ENCODE data around the gene ASPA. TPM values are rescaled to one million over a fixed set of nuclear protein-coding genes. Genes with fewer than 3 reads are reported as not detected.

Gene ASPA
- total and polyA plus RNA-seq, 2 donors (not counting 1 experiment from before 2014, with no cell fraction given) = 1.3 to 5.4 TPM

DNA sequence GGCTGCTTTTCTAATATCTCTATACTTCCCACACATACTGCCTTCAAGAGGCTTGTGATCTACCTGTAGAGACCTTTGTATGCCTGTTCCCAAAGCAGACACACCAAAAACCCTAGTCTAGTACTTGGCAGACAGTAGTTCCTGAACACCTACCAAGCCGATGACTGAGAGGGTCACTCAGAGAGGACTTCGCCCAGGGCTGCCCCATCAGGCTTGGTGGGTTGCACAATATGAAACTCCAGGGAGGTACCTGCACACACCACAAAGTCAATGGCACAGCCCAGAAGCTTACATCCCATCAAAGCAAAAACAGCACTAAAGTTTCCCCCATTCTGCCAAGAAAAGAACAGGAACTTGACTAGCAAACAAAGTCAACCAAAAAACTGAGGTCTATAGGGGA, 30.3 kb downstream of the ASPA start:
- Histone ChIP-seq H3K4me3 (replicated peaks in 1 of 4; ENCODE audit: control extremely low read depth in 1 of 4, insufficient read depth in 1 of 4, low read depth in 3 of 4, low read length in 4 of 4) (no peak overlapping the region), H4K20me1 (ENCODE audit: control insufficient read depth, extremely low read depth, insufficient read depth, low read length) (no peaks in the 10 kb centered on the region), H3K27me3 (ENCODE audit: control insufficient read depth, insufficient read depth, low read length) (no peaks in the 10 kb centered on the region), H3K27ac (ENCODE audit: insufficient read depth, low read length) (no peak overlapping the region), H3K9me3 (ENCODE audit: control insufficient read depth, insufficient read depth, low read depth, low read length) (no peaks in the 10 kb centered on the region), H3K9ac (ENCODE audit: insufficient read depth, low read length) (no peak overlapping the region), H2AFZ (ENCODE audit: low read length) (no peak overlapping the region), H3K4me1 (ENCODE audit: control insufficient read depth, extremely low read depth, insufficient read depth, low read length) (no peaks in the 10 kb centered on the region), H3K36me3 (ENCODE audit: control insufficient read depth, insufficient read depth, low read length) (no peaks in the 10 kb centered on the region), H3K79me2 (ENCODE audit: control insufficient read depth, insufficient read depth, low read length) (no peaks in the 10 kb centered on the region), H3K4me2 (ENCODE audit: extremely low read depth, insufficient read depth, low read length) (no peak overlapping the region)
- no peak for TF ChIP-seq CTCF (conservative IDR thresholded peaks at IDR 0.05 in 1 of 2, IDR thresholded peaks at IDR 0.05 in 1 of 2; ENCODE audit: low read depth in 1 of 2, low read length in 2 of 2)
- TF ChIP-seq EZH2 (IDR thresholded peaks at IDR 0.05; ENCODE audit: low read length, missing control alignments) = no peak
- no peak for DNase-seq (ENCODE audit: low read depth in 2 of 2)

- peak in 1 of 2 donors; percentile 5 for DNase-seq (ENCODE audit: low read depth in 2 of 2)
- Histone ChIP-seq H3K9ac (ENCODE audit: insufficient read depth, low read length) (no peak overlapping the region), H3K79me2 (ENCODE audit: control insufficient read depth, insufficient read depth, low read length) (no peaks in the 10 kb centered on the region), H4K20me1 (ENCODE audit: control insufficient read depth, extremely low read depth, insufficient read depth, low read length) (no peaks in the 10 kb centered on the region), H2AFZ (ENCODE audit: low read length) (no peak overlapping the region), H3K27ac (ENCODE audit: insufficient read depth, low read length) (no peak overlapping the region), H3K27me3 (ENCODE audit: control insufficient read depth, insufficient read depth, low read length) (no peaks in the 10 kb centered on the region), H3K4me1 (ENCODE audit: control insufficient read depth, extremely low read depth, insufficient read depth, low read length) (no peaks in the 10 kb centered on the region), H3K4me3 (replicated peaks in 1 of 4; ENCODE audit: control extremely low read depth in 1 of 4, insufficient read depth in 1 of 4, low read depth in 3 of 4, low read length in 4 of 4) (no peak overlapping the region), H3K36me3 (ENCODE audit: control insufficient read depth, insufficient read depth, low read length) (no peaks in the 10 kb centered on the region), H3K4me2 (ENCODE audit: extremely low read depth, insufficient read depth, low read length) (no peak overlapping the region), H3K9me3 (ENCODE audit: control insufficient read depth, insufficient read depth, low read depth, low read length) (no peaks in the 10 kb centered on the region)
- no peak for TF ChIP-seq EZH2 (IDR thresholded peaks at IDR 0.05; ENCODE audit: low read length, missing control alignments)
- no peak for TF ChIP-seq CTCF (conservative IDR thresholded peaks at IDR 0.05 in 1 of 2, IDR thresholded peaks at IDR 0.05 in 1 of 2; ENCODE audit: low read depth in 1 of 2, low read length in 2 of 2)
Observed at GRCh38 chr17:3507071-3507470, 31.3 kb downstream of the ASPA start.

DNA sequence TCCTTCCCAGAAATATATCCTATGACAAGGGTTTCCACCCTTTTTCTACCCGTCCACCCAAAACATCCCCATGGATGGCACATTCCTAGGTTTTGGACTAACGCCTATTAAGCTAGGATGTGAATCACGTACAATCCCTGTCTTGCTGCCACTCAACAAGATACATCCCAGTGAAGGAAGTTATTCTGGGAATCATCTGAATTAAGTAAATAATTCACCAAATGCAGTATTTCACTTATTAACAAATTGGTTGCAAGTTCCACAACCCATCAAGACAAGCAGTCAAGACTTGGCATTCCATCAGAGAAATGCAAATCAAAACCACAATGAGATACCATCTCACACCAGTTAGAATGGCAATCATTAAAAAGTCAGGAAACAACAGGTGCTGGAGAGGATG, 32.1 kb downstream of the ASPA start:
- Histone ChIP-seq H3K4me3 (replicated peaks in 1 of 4; ENCODE audit: control extremely low read depth in 1 of 4, insufficient read depth in 1 of 4, low read depth in 3 of 4, low read length in 4 of 4) (no peak overlapping the region), H3K36me3 (ENCODE audit: control insufficient read depth, insufficient read depth, low read length) (no peaks in the 10 kb centered on the region), H3K4me1 (ENCODE audit: control insufficient read depth, extremely low read depth, insufficient read depth, low read length) (peaks cover 2% of the 10 kb centered on the region), H3K27ac (ENCODE audit: insufficient read depth, low read length) (no peak overlapping the region), H3K27me3 (ENCODE audit: control insufficient read depth, insufficient read depth, low read length) (no peaks in the 10 kb centered on the region), H3K9ac (ENCODE audit: insufficient read depth, low read length) (no peak overlapping the region), H4K20me1 (ENCODE audit: control insufficient read depth, extremely low read depth, insufficient read depth, low read length) (no peaks in the 10 kb centered on the region), H3K79me2 (ENCODE audit: control insufficient read depth, insufficient read depth, low read length) (no peaks in the 10 kb centered on the region), H2AFZ (ENCODE audit: low read length) (no peak overlapping the region), H3K4me2 (ENCODE audit: extremely low read depth, insufficient read depth, low read length) (no peak overlapping the region), H3K9me3 (ENCODE audit: control insufficient read depth, insufficient read depth, low read depth, low read length) (no peaks in the 10 kb centered on the region)
- DNase-seq (ENCODE audit: low read depth in 2 of 2) = no peak
- TF ChIP-seq EZH2 (IDR thresholded peaks at IDR 0.05; ENCODE audit: low read length, missing control alignments) (no peak), CTCF (conservative IDR thresholded peaks at IDR 0.05 in 1 of 2, IDR thresholded peaks at IDR 0.05 in 1 of 2; ENCODE audit: low read depth in 1 of 2, low read length in 2 of 2) (no peak)
